Osteocyte (in vitro differentiated cells): ENCODE measurements around the gene VPS26B. TPM values are rescaled to one million over a fixed set of nuclear protein-coding genes. Genes with fewer than 3 reads are reported as not detected.
"Not testable (repeated sequence)": the region's sequence is repeated elsewhere in the genome, so short reads cannot be mapped to it uniquely, and the experiment has no call there.

Experiments used
- DNase-seq: peaks from one replicate; pipeline ENCODE4 v3.0.0; 2021; ENCODE audit warnings: mixed read lengths; ENCODE audit not compliant: unreplicated experiment; ENCODE audit errors: extremely low spot score
- H3K27ac Mint-ChIP-seq: one replicate; pipeline ENCODE4 v1.8.0; 2021; ENCODE audit warnings: mild to moderate bottlenecking, mixed read lengths; ENCODE audit not compliant: unreplicated experiment
- H3K27me3 Mint-ChIP-seq: one replicate; pipeline ENCODE4 v1.8.0; 2021; ENCODE audit warnings: mixed read lengths; ENCODE audit not compliant: unreplicated experiment
- H3K36me3 Mint-ChIP-seq: one replicate; pipeline ENCODE4 v1.8.0; 2021; ENCODE audit warnings: mixed read lengths; ENCODE audit not compliant: unreplicated experiment
- H3K4me1 Mint-ChIP-seq: one replicate; pipeline ENCODE4 v1.8.0; 2021; ENCODE audit warnings: mixed read lengths; ENCODE audit not compliant: unreplicated experiment
- H3K4me3 Mint-ChIP-seq: one replicate; pipeline ENCODE4 v1.8.0; 2021; ENCODE audit warnings: mild to moderate bottlenecking, moderate library complexity, mixed read lengths; ENCODE audit not compliant: unreplicated experiment
- H3K9me3 Mint-ChIP-seq: one replicate; pipeline ENCODE4 v1.8.0; 2021; ENCODE audit warnings: mixed read lengths; ENCODE audit not compliant: unreplicated experiment
- CTCF ChIP-seq: fragments of 200-600 bp; sonication (generic); IDR thresholded peaks from 2 replicates; pipeline ENCODE4 v1.5.0; 2021; ENCODE audit warnings: antibody characterized with exemption, mild to moderate bottlenecking, moderate library complexity
- long read RNA-seq: library from polyadenylated mRNA; unstranded; transcript quantifications from one replicate; pipeline ENCODE4 v2.0.0, GENCODE V29; 2021
- total RNA-seq: library from RNA; stranded (reverse); gene quantifications from 2 replicates; pipeline ENCODE4 v1.2.1, GENCODE V29; 2021

The VPS26B gene
- 54.3 and 58.8 TPM in 2 replicates for total RNA-seq
- long read RNA-seq, partial matches to known transcripts: 35 of 41 reads
- long read RNA-seq, other reads (novel, unspliced or antisense): 1 of 41 reads

GRCh38 chr11:134223836-134224709 is at the start of gene VPS26B, which contains the start of gene NCAPD3:
Gene VPS26B (plus strand): TSS chr11:134224671. CDS start chr11:134225123, 452 bp downstream.
Gene NCAPD3 (minus strand): TSS chr11:134223967. CDS start chr11:134223926, 41 bp downstream.
- peak within 1 kb of the TSS; percentile 97 for H3K27ac Mint-ChIP-seq
- DNase-seq: peak; percentile 99
- H3K9me3 Mint-ChIP-seq: no peaks in the 10 kb centered on the region
- no peak for TF ChIP-seq CTCF
- H3K4me3 Mint-ChIP-seq: peak within 1 kb of the TSS; percentile 91
- H3K36me3 Mint-ChIP-seq: peaks cover 7% of the 10 kb centered on the region
- H3K27me3 Mint-ChIP-seq: no peaks in the 10 kb centered on the region
- peaks cover 37% of the 10 kb centered on the region for H3K4me1 Mint-ChIP-seq

GRCh38 chr11:134176284-134176683 is 48.2 kb upstream of the VPS26B start:
- H3K9me3 Mint-ChIP-seq: no peaks in the 10 kb centered on the region
- TF ChIP-seq CTCF: no peak
- H3K4me3 Mint-ChIP-seq: no peak overlapping the region
- no peak for DNase-seq
- no peaks in the 10 kb centered on the region for H3K4me1 Mint-ChIP-seq
- H3K36me3 Mint-ChIP-seq: peaks cover 26% of the 10 kb centered on the region
- no peak overlapping the region for H3K27ac Mint-ChIP-seq
- H3K27me3 Mint-ChIP-seq: no peaks in the 10 kb centered on the region

- no peaks in the 10 kb centered on the region for H3K4me1 Mint-ChIP-seq
- no peak for TF ChIP-seq CTCF
- no peak overlapping the region for H3K27ac Mint-ChIP-seq
Observed at GRCh38 chr11:134178032-134178674, 46.3 kb upstream of the VPS26B start.

GRCh38 chr11:134181707-134182106 is 42.8 kb upstream of the VPS26B start:
- TF ChIP-seq CTCF: no peak
- Mint-ChIP-seq H3K36me3 (peaks cover 23% of the 10 kb centered on the region), H3K4me3 (no peak overlapping the region), H3K27me3 (no peaks in the 10 kb centered on the region), H3K4me1 (no peaks in the 10 kb centered on the region), H3K9me3 (no peaks in the 10 kb centered on the region), H3K27ac (no peak overlapping the region)
- DNase-seq: no peak

More at GRCh38 chr11:134178032-134178674, 46.3 kb upstream of the VPS26B start:
- DNase-seq: no peak
- Mint-ChIP-seq H3K36me3 (peaks cover 17% of the 10 kb centered on the region), H3K27me3 (no peaks in the 10 kb centered on the region), H3K9me3 (no peaks in the 10 kb centered on the region), H3K4me3 (no peak overlapping the region)

GRCh38 chr11:134188092-134188491 is 36.4 kb upstream of the VPS26B start:
- not testable (repeated sequence) for H3K4me3 Mint-ChIP-seq, H3K27me3 Mint-ChIP-seq, H3K9me3 Mint-ChIP-seq, DNase-seq, H3K27ac Mint-ChIP-seq, H3K4me1 Mint-ChIP-seq
- peaks cover 66% of the 10 kb centered on the region for H3K36me3 Mint-ChIP-seq
